ENCODE measurements around the gene KIAA1549. TPM values are rescaled to one million over a fixed set of nuclear protein-coding genes. Genes with fewer than 3 reads are reported as not detected.
A peak's percentile ranks its signal among the peaks of the same experiment; 100 is the strongest.

Gene KIAA1549
- total RNA-seq, 1 donor from 2014 or later = 10.8 TPM

DNA sequence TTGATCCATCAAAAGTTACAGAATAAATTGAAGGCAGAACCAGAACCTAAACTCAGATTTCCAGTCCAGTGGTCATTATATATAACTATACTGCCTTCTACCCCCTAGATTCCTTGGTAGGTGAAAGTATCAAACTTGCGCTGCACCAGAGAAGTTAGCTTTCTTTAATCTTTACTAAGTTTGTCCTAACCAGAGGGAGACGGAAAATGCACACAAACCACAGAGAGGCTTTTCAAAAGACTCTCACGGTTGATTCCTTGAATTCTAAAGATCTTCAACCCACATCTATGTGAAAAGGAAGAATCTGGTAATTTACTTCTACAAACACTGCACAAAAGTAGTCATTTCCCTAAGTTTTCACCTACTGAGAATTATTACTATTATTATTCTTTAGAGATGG, 18.2 kb upstream of the KIAA1549 start:
- TF ChIP-seq, protein P1, sequence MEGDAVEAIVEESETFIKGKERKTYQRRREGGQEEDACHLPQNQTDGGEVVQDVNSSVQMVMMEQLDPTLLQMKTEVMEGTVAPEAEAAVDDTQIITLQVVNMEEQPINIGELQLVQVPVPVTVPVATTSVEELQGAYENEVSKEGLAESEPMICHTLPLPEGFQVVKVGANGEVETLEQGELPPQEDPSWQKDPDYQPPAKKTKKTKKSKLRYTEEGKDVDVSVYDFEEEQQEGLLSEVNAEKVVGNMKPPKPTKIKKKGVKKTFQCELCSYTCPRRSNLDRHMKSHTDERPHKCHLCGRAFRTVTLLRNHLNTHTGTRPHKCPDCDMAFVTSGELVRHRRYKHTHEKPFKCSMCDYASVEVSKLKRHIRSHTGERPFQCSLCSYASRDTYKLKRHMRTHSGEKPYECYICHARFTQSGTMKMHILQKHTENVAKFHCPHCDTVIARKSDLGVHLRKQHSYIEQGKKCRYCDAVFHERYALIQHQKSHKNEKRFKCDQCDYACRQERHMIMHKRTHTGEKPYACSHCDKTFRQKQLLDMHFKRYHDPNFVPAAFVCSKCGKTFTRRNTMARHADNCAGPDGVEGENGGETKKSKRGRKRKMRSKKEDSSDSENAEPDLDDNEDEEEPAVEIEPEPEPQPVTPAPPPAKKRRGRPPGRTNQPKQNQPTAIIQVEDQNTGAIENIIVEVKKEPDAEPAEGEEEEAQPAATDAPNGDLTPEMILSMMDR (IDR thresholded peaks at IDR 0.05; ENCODE audit: unreplicated experiment) = no peak
- Mint-ChIP-seq H3K4me3 (ENCODE audit: unreplicated experiment) (no peak overlapping the region), H3K4me1 (ENCODE audit: unreplicated experiment) (no peaks in the 10 kb centered on the region), H3K9me3 (ENCODE audit: unreplicated experiment) (no peaks in the 10 kb centered on the region), H3K27me3 (ENCODE audit: unreplicated experiment) (peaks cover 6% of the 10 kb centered on the region), H3K36me3 (ENCODE audit: low read depth, unreplicated experiment) (no peaks in the 10 kb centered on the region), H3K27ac (ENCODE audit: unreplicated experiment) (no peak overlapping the region)
- DNase-seq (ENCODE audit: low spot score) = no peak

DNA sequence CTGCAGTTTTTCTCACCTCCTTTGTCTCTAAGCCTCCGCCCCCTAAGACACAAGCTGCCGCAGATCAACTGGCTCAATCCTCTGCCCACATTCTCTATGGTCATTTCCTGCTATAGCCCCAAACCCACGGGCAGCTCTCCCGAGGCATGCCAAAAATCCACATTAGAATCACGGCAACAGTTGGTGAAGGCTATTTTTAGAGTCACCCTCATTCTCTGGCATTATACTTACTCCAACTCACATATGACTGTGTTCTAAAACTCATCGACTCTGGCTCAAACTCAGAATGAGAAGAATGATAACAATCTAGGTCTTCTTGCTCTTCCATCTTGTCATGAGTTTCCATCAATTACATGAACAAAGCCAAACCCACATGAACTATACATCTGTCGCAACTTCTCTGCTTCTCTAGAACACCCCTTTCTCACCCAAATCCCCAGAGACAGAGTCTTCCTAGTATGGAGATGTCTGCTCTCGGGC, 10.9 kb upstream of the KIAA1549 start:
- Mint-ChIP-seq H3K27ac (ENCODE audit: unreplicated experiment) (no peak overlapping the region), H3K27me3 (ENCODE audit: unreplicated experiment) (peaks cover 2% of the 10 kb centered on the region), H3K9me3 (ENCODE audit: unreplicated experiment) (no peaks in the 10 kb centered on the region), H3K36me3 (ENCODE audit: low read depth, unreplicated experiment) (no peaks in the 10 kb centered on the region), H3K4me3 (ENCODE audit: unreplicated experiment) (no peak overlapping the region), H3K4me1 (ENCODE audit: unreplicated experiment) (peaks cover 4% of the 10 kb centered on the region)
- TF ChIP-seq, protein P1 (IDR thresholded peaks at IDR 0.05; ENCODE audit: unreplicated experiment) = no peak
- DNase-seq (ENCODE audit: low spot score) = no peak

DNA sequence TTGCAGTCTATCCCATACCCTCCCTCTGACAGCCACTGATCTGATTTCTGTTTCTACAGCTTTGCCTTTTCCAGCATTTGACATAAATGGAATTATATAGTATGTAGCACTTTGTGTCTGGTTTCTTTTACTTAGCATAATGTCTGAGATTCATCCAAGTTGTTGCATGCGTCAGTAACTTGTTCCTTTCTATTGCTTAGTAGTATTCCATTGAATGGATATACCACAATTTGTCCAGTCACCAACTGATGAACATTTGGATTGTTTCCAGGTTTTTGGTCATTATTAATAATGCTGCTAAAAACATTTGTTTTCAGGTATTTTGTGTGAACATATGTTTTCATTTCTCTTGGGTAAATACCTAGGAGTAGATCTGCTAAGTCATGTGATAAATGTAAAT, 6.5 kb upstream of the KIAA1549 start:
- Mint-ChIP-seq H3K9me3 (ENCODE audit: unreplicated experiment) (no peaks in the 10 kb centered on the region), H3K27ac (ENCODE audit: unreplicated experiment) (no peak overlapping the region), H3K27me3 (ENCODE audit: unreplicated experiment) (peaks cover 7% of the 10 kb centered on the region), H3K36me3 (ENCODE audit: low read depth, unreplicated experiment) (peaks cover 2% of the 10 kb centered on the region), H3K4me1 (ENCODE audit: unreplicated experiment) (peaks cover 4% of the 10 kb centered on the region), H3K4me3 (ENCODE audit: unreplicated experiment) (no peak overlapping the region)
- TF ChIP-seq, protein P1 (IDR thresholded peaks at IDR 0.05; ENCODE audit: unreplicated experiment) = no peak
- no peak for DNase-seq (ENCODE audit: low spot score)

DNA sequence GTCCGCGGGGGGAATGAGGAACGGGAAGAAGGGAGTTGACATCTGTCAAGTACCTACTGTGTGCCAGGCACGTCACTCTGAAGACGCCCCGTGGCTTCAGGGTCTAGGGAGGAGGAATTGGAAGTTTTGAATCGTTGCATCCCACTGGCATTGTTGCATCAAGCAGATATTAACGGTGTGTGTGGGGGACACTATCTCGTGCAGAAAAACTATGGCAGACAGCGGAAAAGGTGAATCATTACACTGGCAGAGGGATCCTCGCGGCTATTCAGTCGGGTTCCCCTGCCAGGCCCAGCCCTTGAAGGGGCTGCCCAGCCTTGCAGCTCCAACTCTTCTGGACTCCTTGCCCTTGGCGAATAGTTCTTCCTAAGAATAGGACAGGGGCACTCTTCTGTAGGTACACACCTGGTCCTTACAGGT, 1.0 kb upstream of the KIAA1549 start:
- Mint-ChIP-seq H3K4me3 (ENCODE audit: unreplicated experiment) (peak overlapping the region; percentile 84), H3K27ac (ENCODE audit: unreplicated experiment) (no peak overlapping the region), H3K36me3 (ENCODE audit: low read depth, unreplicated experiment) (peaks cover 12% of the 10 kb centered on the region), H3K4me1 (ENCODE audit: unreplicated experiment) (peaks cover 24% of the 10 kb centered on the region), H3K9me3 (ENCODE audit: unreplicated experiment) (no peaks in the 10 kb centered on the region), H3K27me3 (ENCODE audit: unreplicated experiment) (peaks cover 16% of the 10 kb centered on the region)
- DNase-seq (ENCODE audit: low spot score) = no peak
- TF ChIP-seq, protein P1 (IDR thresholded peaks at IDR 0.05; ENCODE audit: unreplicated experiment) = no peak

DNA sequence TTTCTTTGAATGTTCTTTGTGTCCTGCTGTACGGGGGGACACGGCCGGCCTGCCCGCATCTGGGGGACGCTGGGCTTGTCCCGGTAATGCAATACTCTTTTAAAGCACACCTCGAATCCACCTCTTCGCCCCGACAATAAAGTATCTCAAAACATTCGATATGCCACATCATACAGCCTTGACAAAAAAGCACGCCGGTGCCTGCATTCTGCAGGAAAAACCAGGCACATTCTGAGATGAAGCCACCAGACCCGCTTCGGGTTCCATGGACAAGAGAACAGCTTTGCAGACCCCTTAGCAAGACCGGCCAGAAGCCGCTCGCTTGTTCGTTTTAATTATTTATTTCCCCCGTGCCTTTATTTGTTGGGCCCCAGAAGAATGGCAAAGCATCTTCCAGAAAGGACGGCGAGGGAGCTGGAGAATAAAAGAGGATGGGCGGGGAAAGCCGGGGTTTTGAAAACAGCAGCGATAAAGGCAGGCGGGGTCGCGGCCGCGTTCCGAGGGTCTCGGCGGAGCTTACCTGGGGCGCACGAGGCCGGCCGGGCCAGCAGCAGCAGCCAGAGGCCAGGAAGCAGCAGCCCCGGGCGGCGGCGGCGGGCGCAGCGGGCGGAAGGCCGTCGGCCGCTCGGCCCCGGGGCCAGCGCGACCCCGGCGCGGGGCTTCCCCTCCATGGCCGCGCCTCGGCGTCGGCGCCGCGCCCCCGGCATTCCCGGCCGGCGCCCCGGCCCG, 462 bp downstream of the KIAA1549 start:
- TF ChIP-seq, protein P1 (IDR thresholded peaks at IDR 0.05; ENCODE audit: unreplicated experiment) = no peak
- Mint-ChIP-seq H3K9me3 (ENCODE audit: unreplicated experiment) (no peaks in the 10 kb centered on the region), H3K4me1 (ENCODE audit: unreplicated experiment) (peaks cover 24% of the 10 kb centered on the region), H3K4me3 (ENCODE audit: unreplicated experiment) (peak overlapping the region; percentile 98), H3K36me3 (ENCODE audit: low read depth, unreplicated experiment) (peaks cover 12% of the 10 kb centered on the region), H3K27me3 (ENCODE audit: unreplicated experiment) (peaks cover 16% of the 10 kb centered on the region), H3K27ac (ENCODE audit: unreplicated experiment) (peak overlapping the region; percentile 51)
- peak; percentile 45 for DNase-seq (ENCODE audit: low spot score)

All from endothelial cell (in vitro differentiated cells).